AG04450 (cell line): ENCODE measurements around the gene NF1. TPM values are rescaled to one million over a fixed set of nuclear protein-coding genes. Genes with fewer than 3 reads are reported as not detected.

Source experiments
- CTCF ChIA-PET: fragments of 300-600, 350-600 bp; formaldehyde crosslinking; extraction: SDS; loops from one replicate; lab custom pipeline; 2022; ENCODE audit warnings: antibody characterized with exemption, inconsistent platforms; lab: Charles Lee
- POLR2A ChIA-PET: fragments of 350-600 bp; formaldehyde crosslinking; extraction: SDS; loops from one replicate; lab custom pipeline; 2021; ENCODE audit warnings: antibody characterized with exemption, inconsistent platforms; lab: Yijun Ruan, JAX
- DNase-seq: peaks from one replicate; pipeline ENCODE4 v3.0.0-alpha.2; 2011; ENCODE audit warnings: low read depth, low spot score
- H3K27ac ChIP-seq: one replicate; pipeline ENCODE4 v1.5.1; 2012; ENCODE audit warnings: low read depth, low read length, control low read depth
- H3K27me3 ChIP-seq: one replicate; pipeline ENCODE4 v1.6.0; 2012; ENCODE audit warnings: low read length; ENCODE audit not compliant: control insufficient read depth, insufficient read depth
- H3K4me3 ChIP-seq: 2 replicates; pipeline ENCODE4 v1.5.1; 2011; ENCODE audit warnings: mild to moderate bottlenecking, low read depth, low read length, control low read depth
- H3K9me3 ChIP-seq: 2 replicates; pipeline ENCODE4 v1.5.1; 2012; ENCODE audit warnings: low read length; ENCODE audit not compliant: control insufficient read depth, insufficient read depth
- polyA plus RNA-seq: library from polyadenylated mRNA; depleted of rRNA; stranded (reverse); fragments of >200 nt; gene quantifications from 2 replicates; pipeline ENCODE4 v1.2.3, GENCODE V29; 2011
- TF ChIP-seq, protein P1 (sequence below): IDR thresholded peaks from 2 replicates; pipeline ENCODE4 v1.5.1; 2011; ENCODE audit warnings: low read depth, low read length, control low read depth, inconsistent platforms

Gene NF1
- polyA plus RNA-seq, 1 experiment, result 60.5 TPM

DNA sequence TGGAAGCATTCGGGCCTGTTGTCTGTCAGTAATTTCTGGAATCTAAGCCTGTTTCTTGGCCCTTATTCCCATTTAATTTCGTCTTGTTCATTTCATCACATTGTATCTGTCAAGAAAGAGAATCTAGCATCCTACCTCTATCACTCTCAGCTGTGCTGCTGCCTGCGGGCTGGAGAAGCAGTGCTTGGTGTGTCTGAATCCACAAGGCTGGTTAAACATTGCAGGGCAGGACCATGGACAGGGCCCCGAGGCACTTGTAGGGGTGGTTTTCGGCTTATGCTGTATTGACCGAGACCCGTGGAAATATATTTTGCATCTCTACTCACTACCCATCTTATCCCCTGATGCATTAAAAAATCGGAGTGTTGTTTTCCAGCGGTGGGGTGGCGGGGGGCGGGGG is 299.8 kb downstream of the NF1 start:
- no peak overlapping the region for H3K27ac ChIP-seq
- no peak overlapping the region for H3K4me3 ChIP-seq
- peak; percentile 57 for DNase-seq
- no peaks in the 10 kb centered on the region for H3K9me3 ChIP-seq
- peaks cover 41% of the 10 kb centered on the region for H3K27me3 ChIP-seq
- ChIA-PET CTCF (no interaction called here), POLR2A (no interaction called here)
- TF ChIP-seq, protein P1, sequence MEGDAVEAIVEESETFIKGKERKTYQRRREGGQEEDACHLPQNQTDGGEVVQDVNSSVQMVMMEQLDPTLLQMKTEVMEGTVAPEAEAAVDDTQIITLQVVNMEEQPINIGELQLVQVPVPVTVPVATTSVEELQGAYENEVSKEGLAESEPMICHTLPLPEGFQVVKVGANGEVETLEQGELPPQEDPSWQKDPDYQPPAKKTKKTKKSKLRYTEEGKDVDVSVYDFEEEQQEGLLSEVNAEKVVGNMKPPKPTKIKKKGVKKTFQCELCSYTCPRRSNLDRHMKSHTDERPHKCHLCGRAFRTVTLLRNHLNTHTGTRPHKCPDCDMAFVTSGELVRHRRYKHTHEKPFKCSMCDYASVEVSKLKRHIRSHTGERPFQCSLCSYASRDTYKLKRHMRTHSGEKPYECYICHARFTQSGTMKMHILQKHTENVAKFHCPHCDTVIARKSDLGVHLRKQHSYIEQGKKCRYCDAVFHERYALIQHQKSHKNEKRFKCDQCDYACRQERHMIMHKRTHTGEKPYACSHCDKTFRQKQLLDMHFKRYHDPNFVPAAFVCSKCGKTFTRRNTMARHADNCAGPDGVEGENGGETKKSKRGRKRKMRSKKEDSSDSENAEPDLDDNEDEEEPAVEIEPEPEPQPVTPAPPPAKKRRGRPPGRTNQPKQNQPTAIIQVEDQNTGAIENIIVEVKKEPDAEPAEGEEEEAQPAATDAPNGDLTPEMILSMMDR, result no peak

DNA sequence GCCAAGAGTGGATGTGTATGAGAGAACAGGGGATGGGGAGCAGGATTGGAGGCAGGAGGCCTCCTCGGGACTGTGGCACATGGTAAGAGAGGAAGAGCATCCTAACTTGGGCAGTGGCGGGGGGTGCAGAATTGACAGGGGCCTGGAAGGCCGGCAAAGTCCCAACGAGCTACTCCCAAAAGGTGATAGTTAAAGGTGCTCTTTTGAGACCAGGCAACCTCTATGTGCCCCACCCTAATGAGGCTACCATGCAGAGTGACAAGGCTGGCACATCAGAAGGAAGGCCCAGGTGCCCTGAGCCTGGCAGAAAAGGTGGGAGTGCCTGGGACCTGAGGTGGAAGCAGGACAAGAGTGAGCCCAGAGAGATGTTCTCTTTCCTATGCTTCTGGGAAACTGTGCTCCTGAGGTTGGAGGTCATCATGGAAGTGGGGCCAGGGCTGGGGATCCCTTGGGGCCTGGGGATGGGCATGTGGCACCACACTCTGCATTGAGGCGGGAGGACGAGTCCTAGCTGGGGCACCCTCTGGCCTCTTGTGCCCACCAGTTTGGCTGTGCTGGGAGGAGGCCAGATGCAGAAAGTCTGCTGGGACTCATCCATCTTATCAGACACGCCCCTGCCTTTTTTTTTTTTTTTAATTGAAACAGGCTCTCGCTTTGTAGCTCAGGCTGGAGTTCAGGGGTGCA is 302.6 kb downstream of the NF1 start:
- CTCF ChIA-PET, result no interaction called here

DNA sequence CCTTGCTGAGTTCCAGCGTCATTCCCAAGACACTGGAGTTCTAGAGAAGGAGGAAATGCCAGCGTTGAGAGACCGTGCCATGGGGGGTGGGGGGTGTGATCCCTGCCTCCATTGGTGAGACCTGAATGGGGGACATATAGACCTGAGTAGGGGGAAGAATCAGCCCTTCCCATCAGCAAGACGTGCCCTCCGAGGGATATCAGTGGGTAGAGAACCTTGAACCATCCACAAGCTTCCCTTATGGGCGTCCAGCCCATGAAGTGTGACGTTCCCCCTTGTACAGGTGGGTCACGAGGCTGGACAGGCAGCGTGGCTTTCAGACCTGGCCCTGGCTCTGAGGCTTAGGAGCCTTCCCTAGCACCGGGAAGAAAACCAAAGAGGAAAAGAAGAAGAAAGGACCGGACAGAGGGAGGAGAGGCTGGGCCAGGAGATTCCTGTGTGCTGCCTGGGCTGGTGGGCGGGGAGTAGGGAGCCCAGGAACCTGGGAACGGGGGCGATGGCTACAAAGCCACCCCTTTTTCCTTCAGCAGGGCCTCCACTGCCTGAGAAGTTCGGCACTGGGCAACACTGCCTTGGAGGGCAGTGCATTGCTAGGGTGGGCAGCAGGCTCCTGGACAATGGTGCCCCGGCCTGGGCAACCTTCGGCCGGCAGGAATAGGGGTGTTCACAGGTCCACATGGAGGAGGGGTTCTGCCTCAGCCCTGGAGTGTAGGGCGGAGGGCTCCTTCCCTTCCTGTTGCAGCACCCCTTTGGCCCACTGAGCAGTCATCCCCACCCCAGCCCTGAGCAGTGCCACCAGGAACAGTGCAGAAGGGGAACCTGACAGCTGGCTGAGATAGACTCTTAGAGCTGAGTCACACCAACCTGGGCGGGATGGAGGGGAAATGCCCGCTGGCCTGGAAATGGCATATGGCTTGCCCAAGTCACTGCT is 303.9 kb downstream of the NF1 start:
- CTCF ChIA-PET, result no interaction called here
- TF ChIP-seq, protein P1, result no peak
- H3K9me3 ChIP-seq, result no peaks in the 10 kb centered on the region
- peaks cover 23% of the 10 kb centered on the region for H3K27me3 ChIP-seq
- no peak for DNase-seq
- POLR2A ChIA-PET, result no interaction called here
- H3K4me3 ChIP-seq, result no peak overlapping the region
- no peak overlapping the region for H3K27ac ChIP-seq

More for the DNA sequence above, 302.6 kb downstream of the NF1 start:
- H3K27ac ChIP-seq, result no peak overlapping the region
- H3K9me3 ChIP-seq, result no peaks in the 10 kb centered on the region
- peaks cover 34% of the 10 kb centered on the region for H3K27me3 ChIP-seq
- no peak for DNase-seq
- H3K4me3 ChIP-seq, result no peak overlapping the region
- TF ChIP-seq, protein P1, result no peak
- POLR2A ChIA-PET, result no interaction called here

DNA sequence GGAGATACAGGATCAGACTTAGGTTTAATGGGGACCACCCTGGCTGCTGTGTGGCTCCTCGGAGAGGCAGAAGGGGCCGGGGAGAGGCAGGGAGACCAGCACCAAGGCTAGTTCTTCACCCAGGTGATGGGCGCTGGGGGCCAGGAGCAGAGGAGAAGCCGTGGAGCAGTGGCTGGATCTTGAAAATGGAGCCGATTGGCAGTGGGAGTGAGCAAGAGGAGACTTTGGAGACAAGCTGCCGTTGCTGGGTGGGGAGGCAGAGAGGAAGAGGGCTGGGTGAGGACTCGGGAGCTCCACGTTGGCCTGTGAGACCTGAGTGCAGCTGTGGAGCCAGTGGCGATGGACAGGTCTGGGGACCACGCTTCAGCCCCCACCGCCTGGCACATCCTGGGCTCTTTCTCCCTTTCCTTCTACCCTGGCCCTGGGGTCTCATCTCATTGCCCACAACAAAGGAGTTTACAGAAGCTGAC is 305.7 kb downstream of the NF1 start:
- Histone ChIP-seq H3K4me3 (no peak overlapping the region), H3K27me3 (peaks cover 15% of the 10 kb centered on the region), H3K9me3 (no peaks in the 10 kb centered on the region), H3K27ac (no peak overlapping the region)
- TF ChIP-seq, protein P1, result no peak
- ChIA-PET POLR2A (no interaction called here), CTCF (no interaction called here)
- no peak for DNase-seq
